Right lobe of liver (tissue), 4 donors: Measurements from ENCODE around the gene CYSTM1.

ENCODE experiments used
- POLR2A ChIP-seq: fragments of 450-650 bp; IDR thresholded peaks from one replicate; pipeline ENCODE4 v1.6.1; 2017; ENCODE audit warnings: antibody characterized with exemption, mild to moderate bottlenecking
- TF ChIP-seq, protein P1 (sequence below), 4 donors: fragments of 200-600 bp in 3 of 4; fragments of 450-650 bp in 1 of 4; IDR thresholded peaks; one replicate each; pipeline versions ENCODE4 v1.5.1 to v1.8.0; 2016 to 2022; ENCODE audit warnings: antibody characterized with exemption in 4 of 4, mild to moderate bottlenecking in 2 of 4
- donor health status: DM: no; HTN: no; CAD: no.
- donor health status: DM: no; HTN: no; CAD: no.
- donor health status: DM: no; HTN: yes; CAD: no.

DNA sequence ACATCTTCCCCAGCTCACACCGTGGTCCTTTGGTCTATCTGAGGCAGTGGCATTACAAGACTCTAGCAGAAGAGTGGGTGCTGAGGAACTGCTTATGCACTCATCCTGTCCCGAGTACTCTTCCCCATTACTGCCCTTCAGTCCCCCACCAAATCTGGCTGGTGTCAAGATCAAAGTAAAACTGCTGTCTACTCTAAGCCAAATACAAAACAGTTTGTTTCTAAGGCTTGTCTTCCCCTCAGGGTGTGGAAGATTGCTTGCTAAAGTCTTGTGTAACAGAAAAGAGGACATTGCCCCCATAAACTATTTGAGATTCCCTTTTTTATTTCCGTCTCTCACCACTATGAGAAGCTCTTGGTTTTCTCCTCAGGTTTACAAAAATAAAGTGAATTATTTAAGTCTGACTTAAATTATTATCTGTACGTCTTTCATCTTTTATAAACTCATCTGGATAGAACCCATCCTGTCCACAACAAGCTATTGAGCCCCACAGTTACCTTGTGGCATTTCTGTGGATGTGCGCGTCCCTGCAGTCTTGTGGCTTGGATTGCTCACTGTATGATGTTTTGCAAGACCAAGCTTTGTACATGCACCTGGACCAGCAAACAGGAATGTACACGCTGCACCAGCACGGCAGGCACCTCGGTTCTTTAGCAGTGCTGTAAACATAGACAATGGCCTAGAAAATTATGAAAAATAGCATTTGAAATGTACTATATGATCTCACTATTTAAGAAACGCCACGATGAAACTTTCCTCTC is 61.0 kb downstream of the CYSTM1 start:
- TF ChIP-seq, protein P1, sequence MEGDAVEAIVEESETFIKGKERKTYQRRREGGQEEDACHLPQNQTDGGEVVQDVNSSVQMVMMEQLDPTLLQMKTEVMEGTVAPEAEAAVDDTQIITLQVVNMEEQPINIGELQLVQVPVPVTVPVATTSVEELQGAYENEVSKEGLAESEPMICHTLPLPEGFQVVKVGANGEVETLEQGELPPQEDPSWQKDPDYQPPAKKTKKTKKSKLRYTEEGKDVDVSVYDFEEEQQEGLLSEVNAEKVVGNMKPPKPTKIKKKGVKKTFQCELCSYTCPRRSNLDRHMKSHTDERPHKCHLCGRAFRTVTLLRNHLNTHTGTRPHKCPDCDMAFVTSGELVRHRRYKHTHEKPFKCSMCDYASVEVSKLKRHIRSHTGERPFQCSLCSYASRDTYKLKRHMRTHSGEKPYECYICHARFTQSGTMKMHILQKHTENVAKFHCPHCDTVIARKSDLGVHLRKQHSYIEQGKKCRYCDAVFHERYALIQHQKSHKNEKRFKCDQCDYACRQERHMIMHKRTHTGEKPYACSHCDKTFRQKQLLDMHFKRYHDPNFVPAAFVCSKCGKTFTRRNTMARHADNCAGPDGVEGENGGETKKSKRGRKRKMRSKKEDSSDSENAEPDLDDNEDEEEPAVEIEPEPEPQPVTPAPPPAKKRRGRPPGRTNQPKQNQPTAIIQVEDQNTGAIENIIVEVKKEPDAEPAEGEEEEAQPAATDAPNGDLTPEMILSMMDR (IDR thresholded peaks at IDR 0.05) = no peak
- no peak for TF ChIP-seq POLR2A
